HG03103 (cell line): ENCODE results near the gene ATM.
"Not testable (repeated sequence)": the region's sequence is repeated elsewhere in the genome, so short reads cannot be mapped to it uniquely, and the experiment has no call there.

Experiments used
- ATAC-seq: cut with Tn5 transposase; IDR thresholded peaks from one replicate; pipeline ENCODE4 v1.9.1; 2021; ENCODE audit warnings: low read depth; ENCODE audit not compliant: unreplicated experiment

The ATM gene

DNA sequence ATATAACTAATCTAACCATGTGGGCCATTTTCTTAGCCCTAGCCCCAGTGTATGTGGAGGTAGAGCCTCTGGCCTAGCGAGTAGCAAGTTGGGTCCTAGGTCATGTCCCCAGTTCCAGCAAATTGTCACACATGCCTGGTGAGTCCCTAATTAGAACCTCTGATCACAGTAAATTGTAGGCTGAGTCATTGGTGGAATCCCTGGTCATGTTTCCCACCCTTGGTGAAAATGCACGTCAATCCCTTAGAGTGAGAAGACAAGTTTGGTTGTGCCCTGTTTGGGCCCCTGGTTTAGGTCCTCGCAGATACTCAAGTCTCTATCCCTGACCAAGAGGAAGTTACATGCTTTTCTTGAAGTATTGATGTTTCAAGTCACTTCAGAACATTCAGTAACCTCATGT is 46.7 kb downstream of the ATM start:
- ATAC-seq = no peak

DNA sequence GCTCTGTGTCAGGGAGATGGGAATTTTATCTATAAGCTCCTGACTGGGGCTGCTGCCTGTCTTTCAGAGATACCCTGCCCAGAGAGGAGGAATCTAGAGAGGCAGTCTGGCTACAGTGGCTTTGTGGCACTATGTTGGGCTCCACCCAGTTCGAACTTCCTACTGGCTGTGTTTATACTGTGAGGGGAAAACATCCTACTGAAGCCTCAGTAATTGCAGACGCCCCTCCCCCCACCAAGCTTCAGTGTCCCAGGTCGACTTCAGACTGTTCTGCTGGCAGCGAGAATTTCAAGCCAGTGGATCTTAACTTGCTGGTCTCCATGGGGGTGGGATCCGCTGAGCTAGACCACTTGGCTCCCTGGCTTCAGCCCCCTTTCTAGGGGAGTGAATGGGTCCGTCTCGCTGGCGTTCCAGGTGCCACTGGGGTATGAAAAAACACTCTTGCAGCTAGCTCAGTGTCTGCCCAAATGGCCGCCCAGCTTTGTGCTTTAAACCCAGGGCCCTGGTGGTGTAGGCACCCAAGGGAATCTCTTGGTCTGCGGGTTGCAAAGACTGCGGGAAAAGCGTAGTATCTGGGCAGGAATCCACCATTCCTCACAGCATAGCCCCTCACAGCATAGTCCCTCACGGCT is 54.2 kb downstream of the ATM start:
- not testable (repeated sequence) for ATAC-seq

DNA sequence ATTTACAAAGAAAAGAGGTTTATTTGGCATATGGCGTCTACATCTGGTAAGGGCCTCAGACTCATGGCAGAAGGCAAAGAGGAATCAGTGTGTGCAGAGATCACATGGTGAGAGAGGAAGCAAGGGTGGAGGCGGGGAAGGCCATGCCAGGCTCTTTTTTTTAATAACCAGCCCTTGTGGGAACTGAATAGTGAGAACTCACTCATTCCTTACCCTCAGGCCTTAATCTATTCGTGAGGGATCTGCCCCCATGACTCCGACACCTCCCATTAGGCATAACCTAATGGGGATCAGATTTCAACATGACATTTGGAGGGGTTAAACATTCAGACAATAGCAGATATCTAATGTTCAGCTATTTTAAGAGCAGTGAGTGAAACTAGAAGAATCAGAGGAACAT is 55.7 kb downstream of the ATM start:
- no peak for ATAC-seq

DNA sequence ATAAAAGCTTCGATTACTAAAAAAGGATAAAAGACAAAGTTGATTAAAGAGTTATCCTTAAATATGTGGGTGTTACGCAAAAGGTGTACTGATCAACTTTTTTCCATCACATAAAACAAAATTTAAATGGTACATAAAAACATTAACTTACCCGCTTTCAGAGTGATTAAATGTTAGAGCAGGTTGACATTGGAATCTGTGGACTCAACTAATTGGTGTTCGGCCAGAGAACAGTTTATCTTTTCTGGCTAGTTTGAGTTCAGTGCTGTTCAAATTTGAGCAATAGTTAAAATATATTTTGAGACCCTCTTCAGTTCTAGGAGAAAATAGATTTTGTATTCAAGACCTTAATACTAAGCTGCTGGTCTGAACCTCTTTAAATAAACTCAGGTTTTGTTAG is 56.1 kb downstream of the ATM start:
- no peak for ATAC-seq

DNA sequence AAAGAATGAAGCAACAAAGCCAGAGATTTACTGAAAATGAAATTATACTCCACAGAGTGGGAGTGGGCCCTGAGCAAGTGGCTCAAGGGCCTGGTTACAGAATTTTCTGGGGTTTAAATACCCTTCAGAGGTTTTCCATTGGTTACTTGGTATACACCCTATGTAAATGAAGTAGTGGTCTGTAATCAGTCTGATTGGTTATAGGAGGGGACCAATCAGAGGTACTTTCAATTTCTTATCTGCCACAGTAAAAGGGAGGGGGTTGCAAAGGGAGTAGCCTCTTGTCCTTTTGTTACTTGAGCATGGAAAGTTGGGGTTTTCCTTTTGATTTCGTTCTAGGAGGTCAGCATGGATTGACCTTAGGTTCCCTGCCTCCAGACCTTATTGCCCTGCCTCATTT is 63.5 kb downstream of the ATM start:
- no peak for ATAC-seq

DNA sequence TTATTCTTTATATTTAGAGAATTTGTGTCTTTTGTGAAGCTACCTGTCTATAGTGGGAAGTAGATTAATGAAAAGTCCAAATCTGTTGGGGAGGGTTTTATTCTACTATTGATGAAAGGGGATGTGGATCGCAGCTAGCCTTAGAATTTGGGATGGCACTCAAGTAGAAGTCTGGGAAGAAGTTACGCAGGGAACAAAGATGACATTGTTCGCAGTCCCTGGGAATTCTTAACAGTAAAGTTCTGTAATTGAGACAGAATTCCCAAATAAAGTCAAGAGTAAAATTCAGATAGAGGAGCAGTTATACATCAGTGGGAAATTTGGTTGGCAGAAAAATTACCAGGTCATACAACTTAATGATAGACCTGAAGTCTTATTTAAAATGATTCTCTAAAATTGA is 64.1 kb downstream of the ATM start:
- ATAC-seq = no peak

DNA sequence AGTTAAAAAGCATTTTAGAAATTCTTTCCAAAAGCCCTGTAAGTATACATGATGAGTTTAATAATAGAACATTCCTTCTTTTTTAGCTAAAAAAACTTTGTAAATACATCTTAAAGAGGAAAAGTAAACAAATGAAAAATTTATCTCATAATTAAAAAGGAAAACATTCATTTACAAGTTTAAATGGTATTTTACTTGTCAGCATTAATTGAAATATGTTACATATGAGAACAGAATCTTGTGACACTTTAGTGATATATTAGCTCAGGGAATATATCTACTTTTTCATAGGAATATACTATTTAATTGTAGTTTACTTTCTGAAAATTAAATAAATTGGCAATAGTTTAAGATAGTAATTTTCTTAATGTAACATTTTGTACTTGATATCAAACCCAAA is 66.2 kb downstream of the ATM start:
- not testable (repeated sequence) for ATAC-seq

DNA sequence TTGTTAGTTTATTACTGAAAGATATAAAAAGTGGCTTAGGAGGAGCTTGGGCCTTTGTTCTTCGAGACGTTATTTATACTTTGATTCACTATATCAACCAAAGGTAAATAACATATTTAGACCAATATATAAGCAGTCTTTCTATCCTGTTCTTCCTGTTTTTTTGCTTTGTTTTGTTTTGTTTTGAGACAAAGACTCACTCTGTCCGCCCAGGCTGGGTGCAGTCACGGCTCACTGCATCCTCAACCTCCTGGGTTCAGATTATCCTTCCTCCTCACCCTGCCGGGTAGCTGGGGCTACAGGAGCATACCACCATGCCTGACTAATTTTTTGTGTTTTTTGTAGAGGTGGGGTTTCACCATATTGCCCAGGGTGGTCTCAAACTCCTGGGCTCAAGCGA is 66.8 kb downstream of the ATM start:
- ATAC-seq = peak; percentile 77

DNA sequence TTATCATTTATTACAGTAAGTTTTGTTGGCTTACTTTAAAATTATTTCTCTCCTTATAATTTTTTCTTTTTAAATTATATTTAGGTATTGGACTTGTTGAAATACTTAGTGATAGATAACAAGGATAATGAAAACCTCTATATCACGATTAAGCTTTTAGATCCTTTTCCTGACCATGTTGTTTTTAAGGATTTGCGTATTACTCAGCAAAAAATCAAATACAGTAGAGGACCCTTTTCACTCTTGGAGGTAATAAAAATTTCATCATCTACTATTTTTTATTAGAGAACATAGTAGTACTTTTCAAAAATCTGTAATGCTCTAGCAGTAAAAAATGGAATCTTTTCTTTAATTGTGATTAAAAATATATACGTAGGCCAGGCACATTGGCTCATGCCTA is 70.4 kb downstream of the ATM start:
- ATAC-seq = no peak

DNA sequence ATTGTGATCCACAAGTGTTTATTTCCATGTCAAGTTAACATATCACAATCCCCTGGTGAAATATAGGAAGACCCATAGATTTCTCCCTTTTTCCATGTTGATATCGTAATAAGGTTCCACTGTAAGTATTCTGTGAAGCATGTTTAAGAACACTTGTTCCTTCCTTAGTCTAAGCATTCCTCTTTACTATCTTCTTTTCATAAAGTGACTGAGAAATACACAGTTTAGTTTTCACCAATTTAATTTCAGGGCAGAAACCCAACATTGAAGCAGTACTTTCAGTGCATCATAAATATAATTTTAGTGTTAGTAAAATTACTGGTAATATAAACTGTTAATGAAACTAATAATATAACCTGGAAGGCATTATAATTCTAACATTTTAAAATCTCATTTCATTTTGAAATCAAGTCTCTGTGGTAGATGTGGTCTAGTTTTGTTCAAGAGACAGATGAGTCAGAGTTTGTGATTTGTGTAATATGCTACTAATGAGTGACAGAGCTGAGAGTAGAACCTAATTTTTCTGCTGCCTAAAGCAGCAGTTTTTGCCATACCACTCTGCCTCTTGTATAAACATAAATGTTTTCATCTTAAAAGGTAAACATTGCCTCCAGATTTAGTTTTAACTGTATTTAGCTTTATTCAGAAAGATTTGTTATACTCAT is 79.4 kb downstream of the ATM start:
- peak; percentile 78 for ATAC-seq

DNA sequence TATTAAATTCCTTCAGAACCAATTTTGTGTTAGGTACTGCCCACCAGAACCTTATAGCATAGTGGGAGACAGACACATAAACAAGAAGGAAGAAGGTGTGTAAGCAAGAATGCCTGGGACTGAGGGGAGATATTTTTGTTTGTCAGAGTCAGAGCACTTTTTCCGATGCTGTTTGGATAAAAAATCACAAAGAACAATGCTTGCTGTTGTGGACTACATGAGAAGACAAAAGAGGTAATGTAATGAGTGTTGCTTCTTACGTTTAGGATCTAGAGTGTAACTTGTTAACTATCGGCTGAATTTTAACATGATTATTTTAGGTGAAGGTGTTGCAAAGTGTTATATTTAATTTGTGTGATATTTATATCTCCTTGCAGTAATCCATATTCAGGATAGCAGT is 84.9 kb downstream of the ATM start:
- no peak for ATAC-seq

DNA sequence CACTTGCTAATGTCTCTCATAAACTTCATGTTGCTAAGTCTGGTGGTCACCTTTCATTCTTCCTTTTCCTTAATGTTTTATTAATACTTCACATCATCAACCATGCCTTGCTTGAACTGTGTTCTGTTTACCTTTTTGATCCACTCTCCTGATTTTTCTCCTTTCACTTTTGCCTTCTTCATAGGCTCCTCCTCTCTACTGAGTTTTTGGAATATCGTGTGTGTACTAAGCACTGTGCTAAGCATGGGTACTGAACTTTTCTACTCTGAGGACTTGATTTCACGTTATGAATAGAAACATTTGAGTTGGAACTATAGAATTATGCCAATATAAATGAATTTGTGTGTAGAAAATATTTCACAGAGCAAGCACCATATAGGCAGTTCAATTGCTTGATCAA is 90.6 kb downstream of the ATM start:
- no peak for ATAC-seq

DNA sequence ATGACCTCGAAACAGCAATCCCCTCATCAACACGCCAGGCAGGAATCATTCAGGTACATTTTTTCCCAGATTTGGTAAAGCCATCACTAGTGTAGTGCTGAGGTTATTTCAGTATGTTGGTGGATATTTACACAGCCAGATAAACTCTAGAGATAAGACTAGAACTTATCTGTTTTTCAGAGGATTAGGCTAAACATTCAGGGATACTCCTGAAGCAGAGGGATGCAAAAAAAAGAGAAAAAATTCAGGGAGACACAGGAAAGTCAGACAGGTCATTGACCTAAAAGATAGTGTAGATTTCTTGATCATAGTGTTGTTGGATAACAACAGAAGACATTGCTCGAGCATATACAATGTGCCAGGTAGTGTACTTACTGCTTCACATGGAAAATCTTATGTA is 93.2 kb downstream of the ATM start:
- ATAC-seq = no peak

DNA sequence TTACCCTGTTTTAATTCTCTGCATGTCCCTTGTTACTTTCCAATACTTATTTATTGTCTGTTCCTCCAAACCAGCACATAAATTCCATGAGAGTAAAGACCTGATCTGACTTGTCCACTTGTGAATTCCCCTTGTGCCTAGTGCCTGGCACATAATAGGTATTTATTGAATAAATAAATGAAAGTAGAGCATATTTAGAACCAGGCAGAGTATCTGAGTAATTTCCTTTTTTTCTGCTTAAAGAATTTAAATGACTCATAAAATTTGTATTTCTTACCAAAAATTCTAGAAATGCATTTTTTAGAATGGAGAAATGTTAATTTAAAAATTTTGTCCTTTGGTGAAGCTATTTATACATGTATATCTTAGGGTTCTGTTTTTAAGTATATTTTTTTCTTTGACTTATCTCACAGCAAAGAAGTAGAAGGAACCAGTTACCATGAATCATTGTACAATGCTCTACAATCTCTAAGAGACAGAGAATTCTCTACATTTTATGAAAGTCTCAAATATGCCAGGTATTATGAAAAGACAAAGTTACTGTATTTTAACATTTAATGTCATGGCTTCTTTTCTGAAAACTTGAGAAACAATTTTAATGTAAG is 96.8 kb downstream of the ATM start:
- ATAC-seq = no peak

DNA sequence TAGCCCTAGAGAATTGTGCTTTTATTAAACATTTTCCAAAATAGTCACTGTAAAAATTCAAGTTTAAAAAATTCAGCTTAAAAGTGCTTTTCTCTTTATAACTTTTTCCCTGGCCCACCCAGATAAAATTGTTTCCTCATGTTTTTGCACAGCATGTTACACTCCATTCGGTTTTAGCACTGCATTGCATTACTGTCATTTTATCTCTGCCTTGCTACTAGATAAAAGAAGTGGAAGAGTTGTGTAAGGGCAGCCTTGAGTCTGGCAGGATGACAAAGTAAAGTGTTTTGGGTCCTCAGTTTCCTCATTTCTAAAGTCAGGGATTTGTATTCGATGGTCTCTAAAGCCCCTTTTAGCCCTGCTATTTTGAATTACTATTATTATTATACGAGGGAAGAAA is 99.8 kb downstream of the ATM start:
- ATAC-seq = no peak

DNA sequence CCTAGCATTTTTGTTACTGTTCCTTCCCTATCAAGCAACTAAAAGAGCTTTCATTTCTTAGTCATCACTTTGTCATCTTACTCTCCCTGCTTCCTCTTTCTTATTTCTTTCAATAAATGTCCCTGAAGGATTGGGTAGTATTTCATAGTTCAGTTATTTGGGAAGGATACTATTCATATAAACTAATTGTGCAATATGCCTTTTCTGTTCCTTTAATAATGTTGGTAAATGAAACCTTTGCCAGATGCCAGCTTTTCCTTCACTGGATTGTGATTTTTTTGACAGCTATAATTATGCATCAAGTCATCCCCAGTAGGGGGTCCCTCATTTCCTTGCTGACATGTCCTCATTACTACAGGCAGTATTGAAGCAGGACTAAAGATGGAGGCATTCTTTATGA is 101.7 kb downstream of the ATM start:
- no peak for ATAC-seq

DNA sequence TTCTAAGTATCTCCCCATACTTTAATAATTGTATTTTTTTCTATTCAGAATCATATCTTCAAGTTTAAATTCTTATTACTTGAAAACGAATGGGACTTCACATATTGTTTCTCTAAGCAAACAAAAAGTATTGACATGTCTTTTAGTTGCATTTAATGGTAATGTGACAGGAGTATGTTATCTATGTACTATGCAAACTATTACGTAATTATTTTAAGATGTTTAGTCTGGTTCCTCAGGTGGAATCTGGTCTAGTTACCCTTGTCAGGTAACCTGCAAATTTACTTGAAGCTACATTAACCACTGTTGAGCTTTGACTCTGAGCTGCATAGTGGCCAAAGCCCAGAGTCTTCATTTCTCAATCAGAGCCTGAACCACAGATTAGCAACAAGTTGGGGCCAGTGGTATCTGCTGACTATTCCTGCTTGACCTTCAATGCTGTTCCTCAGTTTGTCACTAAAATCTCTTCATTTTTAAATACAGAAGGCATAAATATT is 110.6 kb downstream of the ATM start:
- no peak for ATAC-seq

DNA sequence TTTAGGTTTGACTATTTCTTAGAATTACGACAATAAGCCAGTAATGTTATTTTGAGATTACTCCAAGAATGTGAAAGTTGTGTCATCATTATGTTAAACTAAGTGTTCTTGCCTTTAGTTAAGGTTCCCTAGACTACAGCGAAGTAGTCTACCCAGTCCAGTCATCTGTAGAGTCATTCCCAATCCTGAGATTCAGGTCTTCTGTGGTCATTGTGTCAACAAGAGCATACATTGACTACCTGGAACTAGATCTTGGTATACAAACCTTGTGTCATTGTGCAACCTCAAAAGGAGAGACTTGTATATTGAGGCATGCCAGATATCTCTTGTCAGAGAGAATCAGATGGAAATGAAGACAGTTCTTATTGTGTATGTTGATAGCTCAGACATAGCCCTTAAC is 115.9 kb downstream of the ATM start:
- ATAC-seq = no peak

DNA sequence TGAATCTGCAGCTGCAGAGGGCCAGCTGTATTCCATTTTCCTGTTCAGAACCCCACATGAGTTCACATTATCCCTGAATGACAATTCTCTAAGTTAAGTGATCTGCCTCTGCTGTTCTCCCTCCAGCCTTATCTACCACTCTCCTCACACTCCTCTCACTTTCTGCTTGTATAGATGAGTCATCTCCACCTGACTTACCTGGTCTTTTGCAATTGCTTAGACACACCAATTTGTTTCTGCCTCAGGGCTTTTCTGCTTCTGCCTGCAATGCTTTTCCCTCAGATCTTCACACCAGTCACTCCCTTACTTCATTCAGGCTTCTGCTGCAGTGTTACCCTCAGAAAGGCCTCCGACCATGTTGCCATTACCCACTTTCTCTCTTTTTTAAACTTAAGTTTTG is 118.1 kb downstream of the ATM start:
- no peak for ATAC-seq

DNA sequence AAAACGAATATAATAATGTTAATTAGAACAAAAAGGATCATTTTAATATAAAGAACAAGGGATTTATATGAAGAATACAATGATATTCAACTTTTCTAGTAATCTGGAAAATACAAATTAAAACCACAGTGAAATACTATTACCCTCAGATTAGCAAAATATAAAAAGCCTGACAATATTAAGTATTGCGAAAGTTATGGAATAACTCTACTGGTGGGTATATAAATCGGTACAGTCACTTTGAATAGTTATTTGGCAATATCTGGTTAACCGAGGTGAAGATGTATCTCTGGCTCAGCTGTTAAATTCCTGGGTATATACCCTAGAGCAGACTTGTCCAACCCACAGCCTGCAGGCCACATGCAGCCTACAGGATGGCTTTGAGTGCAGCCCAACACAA is 118.8 kb downstream of the ATM start:
- ATAC-seq = no peak

DNA sequence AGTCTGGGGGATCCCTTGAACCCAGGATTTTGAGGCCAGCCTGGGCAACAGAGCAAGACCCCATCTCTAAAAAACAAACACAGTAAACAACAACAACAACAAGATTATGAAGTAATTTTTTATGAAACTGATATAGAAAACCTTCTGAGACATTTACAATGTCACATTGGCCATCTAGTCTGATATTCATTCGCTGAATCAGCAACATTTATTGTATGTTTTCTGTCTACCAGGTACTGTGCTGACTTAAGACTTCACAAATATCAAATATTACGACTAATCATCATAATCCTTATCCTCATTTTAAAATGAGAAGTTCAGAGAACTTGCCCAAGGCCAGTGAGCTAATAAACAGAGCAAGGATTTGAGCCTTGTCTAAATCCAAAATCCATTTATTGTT is 120.8 kb downstream of the ATM start:
- ATAC-seq = no peak

DNA sequence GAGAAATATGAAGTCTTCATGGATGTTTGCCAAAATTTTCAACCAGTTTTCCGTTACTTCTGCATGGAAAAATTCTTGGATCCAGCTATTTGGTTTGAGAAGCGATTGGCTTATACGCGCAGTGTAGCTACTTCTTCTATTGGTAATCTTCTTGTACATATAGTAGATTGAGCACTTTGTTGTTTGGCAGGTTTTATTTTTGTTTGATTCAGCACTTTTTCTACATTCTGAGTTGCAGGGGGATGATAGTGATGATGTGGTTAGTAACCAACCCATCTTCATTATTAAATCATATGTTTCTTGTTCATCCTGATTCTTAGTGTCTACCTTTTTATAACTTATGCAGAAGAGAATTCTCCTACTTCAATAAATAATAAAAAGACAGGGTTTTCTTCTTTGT is 122.9 kb downstream of the ATM start:
- no peak for ATAC-seq
